Neural cell (in vitro differentiated cells): ENCODE data around the gene AIF1. TPM values are rescaled to one million over a fixed set of nuclear protein-coding genes. Genes with fewer than 3 reads are reported as not detected.

Source experiments
- H2AFZ ChIP-seq: fragments of 200-600, 300-800 bp; sonication (generic), shearing (Covaris generic); 2 replicates; pipeline ENCODE4 v1.6.0; 2014; ENCODE audit warnings: low read depth, mild to moderate bottlenecking, antibody characterized with exemption, low read length, moderate library complexity
- H3F3A ChIP-seq: fragments of 200-600 bp; shearing (Covaris generic); 2 replicates; pipeline ENCODE4 v1.6.1; 2016; ENCODE audit warnings: mild to moderate bottlenecking, moderate library complexity, mixed read lengths, antibody characterized with exemption, low read length; ENCODE audit not compliant: insufficient read depth, poor library complexity, severe bottlenecking
- H3K27ac ChIP-seq: fragments of 200-600, 300-800 bp; sonication (generic), shearing (Covaris generic); 2 replicates; pipeline ENCODE4 v1.5.1; 2014; ENCODE audit warnings: mild to moderate bottlenecking, low read length, moderate library complexity
- H3K27me3 ChIP-seq: fragments of 300-800, 200-600 bp; sonication (generic), shearing (Covaris generic); 2 replicates; pipeline ENCODE4 v1.6.0; 2014; ENCODE audit warnings: mild to moderate bottlenecking, low read depth, low read length, moderate library complexity; ENCODE audit not compliant: insufficient read depth
- H3K36me3 ChIP-seq: fragments of 300-800, 200-600 bp; sonication (generic), shearing (Covaris generic); 2 replicates; pipeline ENCODE4 v1.5.1; 2014; ENCODE audit warnings: mild to moderate bottlenecking, antibody characterized with exemption, low read length, moderate library complexity; ENCODE audit not compliant: insufficient read depth
- H3K4me2 ChIP-seq: fragments of 300-800, 200-600 bp; sonication (generic), shearing (Covaris generic); 2 replicates; pipeline ENCODE4 v1.6.0; 2014; ENCODE audit warnings: mild to moderate bottlenecking, low read length
- H3K4me3 ChIP-seq: fragments of 300-800, 200-600 bp; sonication (generic), shearing (Covaris generic); 2 replicates; pipeline ENCODE4 v1.5.1; 2014; ENCODE audit warnings: mild to moderate bottlenecking, low read length, moderate library complexity
- H3K79me2 ChIP-seq: fragments of 200-600 bp; shearing (Covaris generic); replicated peaks from 2 replicates; pipeline ENCODE4 v1.6.0; 2014; ENCODE audit warnings: mild to moderate bottlenecking, low read length, moderate library complexity; ENCODE audit not compliant: insufficient read depth
- H3K9ac ChIP-seq: fragments of 300-800, 200-600 bp; sonication (generic), shearing (Covaris generic); 2 replicates; pipeline ENCODE4 v1.6.1; 2016; ENCODE audit warnings: mild to moderate bottlenecking, low read length, mixed read lengths
- H3K9me2 ChIP-seq: fragments of 200-600 bp; shearing (Covaris generic); 2 replicates; pipeline ENCODE4 v1.6.1; 2016; ENCODE audit warnings: mild to moderate bottlenecking, low read length, mixed read lengths; ENCODE audit not compliant: insufficient read depth
- H3K9me3 ChIP-seq: fragments of 200-600, 300-800 bp; sonication (generic), shearing (Covaris generic); 2 replicates; pipeline ENCODE4 v1.6.1; 2016; ENCODE audit warnings: mild to moderate bottlenecking, mixed run types, low read length, moderate library complexity, mixed read lengths
- H4K20me1 ChIP-seq: fragments of 200-600 bp; shearing (Covaris generic); 2 replicates; pipeline ENCODE4 v1.6.1; 2016; ENCODE audit warnings: mild to moderate bottlenecking, mixed run types; ENCODE audit not compliant: insufficient read depth
- CTCF ChIP-seq: fragments of 450-650 bp; IDR thresholded peaks from 2 replicates; pipeline ENCODE4 v1.5.1; 2014; ENCODE audit warnings: antibody characterized with exemption, mild to moderate bottlenecking, moderate library complexity; ENCODE audit not compliant: poor library complexity, severe bottlenecking
- EP300 ChIP-seq: fragments of 450-650 bp; conservative IDR thresholded peaks from 2 replicates; pipeline ENCODE4 v1.6.1; 2014; ENCODE audit warnings: antibody characterized with exemption, mild to moderate bottlenecking, moderate library complexity; ENCODE audit not compliant: poor library complexity, severe bottlenecking
- EZH2 ChIP-seq: fragments of 200-600, 300-800 bp; shearing (Covaris generic), sonication (generic); IDR thresholded peaks from 2 replicates; pipeline ENCODE4 v1.6.1; 2014; ENCODE audit warnings: antibody characterized with exemption, low read length, borderline replicate concordance, mild to moderate bottlenecking; ENCODE audit not compliant: insufficient read depth, poor library complexity, severe bottlenecking
- MXI1 ChIP-seq: fragments of 450-650 bp; conservative IDR thresholded peaks from 2 replicates; pipeline ENCODE4 v1.6.1; 2014; ENCODE audit warnings: antibody characterized with exemption, mild to moderate bottlenecking; ENCODE audit not compliant: poor library complexity, severe bottlenecking
- POLR2AphosphoS5 ChIP-seq: IDR thresholded peaks from 2 replicates; pipeline ENCODE4 v1.6.1; 2012
- RAD21 ChIP-seq: fragments of 450-650 bp; conservative IDR thresholded peaks from 2 replicates; pipeline ENCODE4 v1.6.1; 2014; ENCODE audit warnings: antibody characterized with exemption, mild to moderate bottlenecking, moderate library complexity
- SMC3 ChIP-seq: fragments of 450-650 bp; conservative IDR thresholded peaks from 2 replicates; pipeline ENCODE4 v1.6.1; 2014; ENCODE audit warnings: antibody characterized with exemption, mild to moderate bottlenecking, moderate library complexity; ENCODE audit not compliant: poor library complexity
- TAF1 ChIP-seq: IDR thresholded peaks from 2 replicates; pipeline ENCODE4 v1.6.1; 2012; ENCODE audit warnings: low read depth
- polyA plus RNA-seq: library from polyadenylated mRNA; depleted of rRNA; stranded (reverse); fragments of >200 nt; gene quantifications from 2 replicates; pipeline ENCODE4 v1.2.3, GENCODE V29; 2014
- TF ChIP-seq, protein P1 (sequence below): IDR thresholded peaks from 2 replicates; pipeline ENCODE4 v1.6.1; 2012; ENCODE audit warnings: borderline replicate concordance

Gene AIF1
- polyA plus RNA-seq, 1 donor from 2014 or later = not detected

DNA sequence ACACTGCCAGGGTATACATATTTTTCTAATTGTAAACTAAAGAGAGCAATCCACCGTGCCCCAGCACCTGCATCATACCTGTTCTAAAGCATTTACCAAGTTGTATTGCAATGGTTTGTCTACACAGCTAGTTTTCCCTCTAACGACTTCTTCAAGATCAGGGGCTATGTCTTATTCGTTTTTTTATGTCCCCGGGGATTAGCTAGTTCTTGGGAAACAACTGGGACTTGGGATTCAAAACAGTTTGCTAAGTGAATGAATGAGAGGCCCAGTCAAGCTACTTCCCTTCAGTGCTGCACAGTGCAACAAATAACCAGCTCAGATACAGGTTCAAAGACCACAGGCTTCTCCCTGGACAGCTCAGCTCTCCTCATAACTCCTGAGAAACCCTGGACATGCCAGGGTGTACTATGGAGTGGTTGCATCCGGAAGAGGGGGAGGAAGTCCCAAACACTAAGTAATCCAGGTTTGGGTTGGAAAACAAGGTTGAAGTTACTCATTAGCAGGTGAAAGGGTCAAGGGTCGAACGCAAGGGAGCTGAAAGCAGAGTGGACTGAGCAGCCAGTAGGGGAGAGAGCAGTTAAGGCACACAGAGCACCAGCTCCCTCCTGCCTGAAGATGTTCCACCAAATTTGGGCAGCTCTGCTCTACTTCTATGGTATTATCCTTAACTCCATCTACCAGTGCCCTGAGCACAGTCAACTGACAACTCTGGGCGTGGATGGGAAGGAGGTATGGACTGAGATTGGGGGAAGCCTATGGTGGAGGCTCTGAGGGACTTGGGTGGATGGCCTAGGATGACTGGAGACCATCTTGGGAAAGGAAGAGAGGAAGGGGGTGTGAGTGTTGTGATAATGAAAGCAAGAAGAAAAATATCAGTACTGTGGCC lies 40.6 kb downstream of the AIF1 start, which contains the start of gene APOM:
Gene APOM, plus strand, starts transcription at position 546 of the 889 bp plus-strand sequence. Its CDS starts 73 bp downstream, at position 619.
- TF ChIP-seq POLR2AphosphoS5 (no peak), MXI1 (no peak), EZH2 (no peak)
- Histone ChIP-seq H3K79me2 (peaks cover 26% of the 10 kb centered on the region), H3K27me3 (no peaks in the 10 kb centered on the region), H2AFZ (no peak within 1 kb of the TSS), H3K4me3 (no peak within 1 kb of the TSS), H3F3A (peaks cover 3% of the 10 kb centered on the region), H4K20me1 (no peaks in the 10 kb centered on the region), H3K27ac (no peak within 1 kb of the TSS), H3K9me2 (no peaks in the 10 kb centered on the region), H3K9ac (no peak within 1 kb of the TSS), H3K4me2 (no peak within 1 kb of the TSS), H3K9me3 (no peaks in the 10 kb centered on the region), H3K36me3 (no peaks in the 10 kb centered on the region)

DNA sequence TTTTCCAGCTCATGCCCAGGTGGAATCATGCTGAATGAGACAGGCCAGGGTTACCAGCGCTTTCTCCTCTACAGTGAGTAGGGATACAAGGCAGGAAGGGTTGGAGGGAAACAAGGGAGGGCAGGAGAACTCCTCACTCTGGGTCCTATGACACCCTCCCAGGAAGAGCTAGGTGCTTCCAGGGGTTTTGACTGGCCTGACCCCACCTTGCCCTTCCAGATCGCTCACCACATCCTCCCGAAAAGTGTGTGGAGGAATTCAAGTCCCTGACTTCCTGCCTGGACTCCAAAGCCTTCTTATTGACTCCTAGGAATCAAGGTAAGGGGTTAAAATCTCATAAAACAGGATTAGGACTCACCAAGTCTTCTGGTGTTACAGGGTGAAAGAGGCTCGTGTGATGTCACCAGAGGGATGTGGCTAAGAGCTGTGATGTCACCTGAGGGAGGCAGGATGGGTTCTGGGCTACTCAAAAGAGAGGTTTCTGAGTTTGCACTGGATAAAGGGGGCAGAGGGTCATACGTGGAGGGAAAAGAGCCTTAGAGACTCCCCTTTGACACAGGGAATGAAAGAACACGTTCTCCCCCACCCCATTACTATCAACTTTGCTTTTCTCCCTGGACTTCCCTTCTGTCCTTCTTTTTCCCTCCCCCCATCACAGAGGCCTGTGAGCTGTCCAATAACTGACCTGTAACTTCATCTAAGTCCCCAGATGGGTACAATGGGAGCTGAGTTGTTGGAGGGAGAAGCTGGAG lies 42.5 kb downstream of the AIF1 start:
- Histone ChIP-seq H3K27me3 (no peaks in the 10 kb centered on the region), H2AFZ (no peak overlapping the region), H3K79me2 (peaks cover 21% of the 10 kb centered on the region), H4K20me1 (no peaks in the 10 kb centered on the region), H3K9ac (no peak overlapping the region), H3K27ac (no peak overlapping the region), H3K9me3 (no peaks in the 10 kb centered on the region), H3K4me2 (no peak overlapping the region), H3K9me2 (no peaks in the 10 kb centered on the region), H3K36me3 (no peaks in the 10 kb centered on the region), H3F3A (peaks cover 3% of the 10 kb centered on the region), H3K4me3 (peak overlapping the region; percentile 29)
- TF ChIP-seq EZH2 (no peak), TAF1 (no peak), EP300 (no peak), POLR2AphosphoS5 (no peak), CTCF (no peak), MXI1 (no peak), SMC3 (no peak), RAD21 (no peak)
- TF ChIP-seq, protein P1, sequence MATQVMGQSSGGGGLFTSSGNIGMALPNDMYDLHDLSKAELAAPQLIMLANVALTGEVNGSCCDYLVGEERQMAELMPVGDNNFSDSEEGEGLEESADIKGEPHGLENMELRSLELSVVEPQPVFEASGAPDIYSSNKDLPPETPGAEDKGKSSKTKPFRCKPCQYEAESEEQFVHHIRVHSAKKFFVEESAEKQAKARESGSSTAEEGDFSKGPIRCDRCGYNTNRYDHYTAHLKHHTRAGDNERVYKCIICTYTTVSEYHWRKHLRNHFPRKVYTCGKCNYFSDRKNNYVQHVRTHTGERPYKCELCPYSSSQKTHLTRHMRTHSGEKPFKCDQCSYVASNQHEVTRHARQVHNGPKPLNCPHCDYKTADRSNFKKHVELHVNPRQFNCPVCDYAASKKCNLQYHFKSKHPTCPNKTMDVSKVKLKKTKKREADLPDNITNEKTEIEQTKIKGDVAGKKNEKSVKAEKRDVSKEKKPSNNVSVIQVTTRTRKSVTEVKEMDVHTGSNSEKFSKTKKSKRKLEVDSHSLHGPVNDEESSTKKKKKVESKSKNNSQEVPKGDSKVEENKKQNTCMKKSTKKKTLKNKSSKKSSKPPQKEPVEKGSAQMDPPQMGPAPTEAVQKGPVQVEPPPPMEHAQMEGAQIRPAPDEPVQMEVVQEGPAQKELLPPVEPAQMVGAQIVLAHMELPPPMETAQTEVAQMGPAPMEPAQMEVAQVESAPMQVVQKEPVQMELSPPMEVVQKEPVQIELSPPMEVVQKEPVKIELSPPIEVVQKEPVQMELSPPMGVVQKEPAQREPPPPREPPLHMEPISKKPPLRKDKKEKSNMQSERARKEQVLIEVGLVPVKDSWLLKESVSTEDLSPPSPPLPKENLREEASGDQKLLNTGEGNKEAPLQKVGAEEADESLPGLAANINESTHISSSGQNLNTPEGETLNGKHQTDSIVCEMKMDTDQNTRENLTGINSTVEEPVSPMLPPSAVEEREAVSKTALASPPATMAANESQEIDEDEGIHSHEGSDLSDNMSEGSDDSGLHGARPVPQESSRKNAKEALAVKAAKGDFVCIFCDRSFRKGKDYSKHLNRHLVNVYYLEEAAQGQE = no peak
